Skeletal muscle tissue (tissue), 4 donors: ENCODE measurements around the gene DNAH2. TPM values are rescaled to one million over a fixed set of nuclear protein-coding genes. Genes with fewer than 3 reads are reported as not detected.
A peak's percentile ranks its signal among the peaks of the same experiment; 100 is the strongest.

Source experiments
- H3K27ac ChIP-seq: one replicate; pipeline ENCODE4 v1.7.0; 2013; ENCODE audit warnings: mild to moderate bottlenecking, low read depth, low read length, inconsistent platforms
- H3K27me3 ChIP-seq, 3 donors: one replicate each; pipeline ENCODE4 v1.7.0; 2013; ENCODE audit warnings: low read length in 3 of 3; ENCODE audit not compliant: control insufficient read depth in 3 of 3, insufficient read depth in 3 of 3
- H3K36me3 ChIP-seq, 3 donors: one replicate each; pipeline ENCODE4 v1.7.0; 2013; ENCODE audit warnings: low read length in 3 of 3; ENCODE audit not compliant: control insufficient read depth in 3 of 3, insufficient read depth in 3 of 3
- H3K4me1 ChIP-seq, 3 donors: one replicate each; pipeline ENCODE4 v1.7.0; 2013; ENCODE audit warnings: low read length in 3 of 3, mild to moderate bottlenecking in 3 of 3; ENCODE audit not compliant: control insufficient read depth in 3 of 3, insufficient read depth in 3 of 3
- H3K4me3 ChIP-seq, 3 donors: one replicate each; pipeline ENCODE4 v1.7.0; 2013; ENCODE audit warnings: low read length in 3 of 3
- H3K9ac ChIP-seq, 3 donors: one replicate each; pipeline ENCODE4 v1.7.0; 2013; ENCODE audit warnings: low read length in 3 of 3, mild to moderate bottlenecking in 3 of 3, moderate library complexity in 2 of 3, low read depth in 1 of 3
- H3K9me3 ChIP-seq, 3 donors: one replicate each; pipeline ENCODE4 v1.7.0; 2013; ENCODE audit warnings: low read length in 3 of 3; ENCODE audit not compliant: control insufficient read depth in 3 of 3
- total RNA-seq: library from RNA; depleted of rRNA; stranded (reverse); fragments of >200 nt; gene quantifications from one replicate; pipeline ENCODE4 v1.2.3, GENCODE V29; 2014
- donor health status: Osteomylitis.

Gene DNAH2
- total RNA-seq, 1 donor from 2014 or later: 0.52 TPM

DNA sequence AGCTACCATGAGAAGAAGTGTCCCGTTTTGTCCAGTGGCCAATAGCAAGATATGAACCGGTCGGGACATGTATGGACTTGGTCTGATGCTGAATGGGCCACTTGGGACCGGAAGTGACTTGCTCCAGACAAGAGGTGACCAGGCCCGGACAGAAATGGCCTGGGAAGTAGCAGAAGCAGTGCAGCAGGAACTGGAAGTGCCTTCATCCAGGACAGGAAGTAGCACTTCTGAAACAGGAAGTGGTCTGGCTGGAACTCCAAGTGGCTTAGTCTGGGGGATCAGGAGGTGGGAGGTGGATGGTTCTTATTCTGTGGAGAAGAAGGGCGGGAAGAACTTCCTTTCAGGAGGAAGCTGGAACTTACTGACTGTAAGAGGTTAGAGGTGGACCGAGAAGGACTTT is 7.2 kb upstream of the DNAH2 start:
- Histone ChIP-seq H3K4me1 (no peaks in the 10 kb centered on the region), H3K4me3 (no peak overlapping the region), H3K27me3 (peaks cover 69 to 84% (median 72%) of the 10 kb centered on the region in 3 donors), H3K27ac (no peak overlapping the region), H3K9me3 (no peaks in the 10 kb centered on the region), H3K9ac (no peak overlapping the region), H3K36me3 (no peaks in the 10 kb centered on the region)

DNA sequence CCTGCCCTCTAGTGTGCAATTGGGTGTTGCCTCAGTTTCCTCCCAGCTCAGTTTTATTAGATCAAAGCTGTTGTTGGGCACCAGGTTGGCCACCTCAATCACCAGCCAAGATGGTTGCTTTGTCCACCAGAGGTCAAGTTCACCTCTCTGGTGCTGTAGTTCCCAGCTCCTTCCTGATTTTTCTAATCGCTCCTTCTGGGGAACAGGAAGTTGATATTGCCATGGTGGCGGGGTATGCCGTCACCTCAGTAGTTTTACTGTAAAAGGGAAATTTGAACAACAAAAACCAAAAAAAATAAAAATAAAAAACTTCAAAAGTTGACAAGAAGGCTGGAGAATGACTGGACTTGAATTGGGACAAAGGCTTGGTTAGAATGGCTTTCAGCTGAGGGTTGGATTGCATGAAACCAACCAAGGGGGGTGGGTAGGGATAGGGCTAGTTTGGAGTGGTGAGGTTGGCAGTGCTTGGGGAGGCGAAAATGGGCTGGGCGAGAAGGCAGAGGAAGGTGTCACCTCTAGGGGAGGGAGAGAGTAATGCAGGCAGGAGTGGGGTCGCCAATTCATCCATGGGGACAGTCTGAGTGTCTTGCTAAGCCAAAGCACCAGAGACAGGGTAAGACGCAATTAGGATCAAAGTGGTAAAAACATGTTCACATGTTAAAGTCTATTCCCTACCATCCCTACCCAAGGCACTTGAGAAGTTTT is 6.3 kb upstream of the DNAH2 start:
- H3K36me3 ChIP-seq: no peaks in the 10 kb centered on the region
- H3K4me3 ChIP-seq: no peak overlapping the region
- H3K9ac ChIP-seq: no peak overlapping the region
- H3K4me1 ChIP-seq: no peaks in the 10 kb centered on the region
- H3K27me3 ChIP-seq: peaks cover 69 to 84% (median 72%) of the 10 kb centered on the region in 3 donors
- H3K27ac ChIP-seq: no peak overlapping the region
- H3K9me3 ChIP-seq: no peaks in the 10 kb centered on the region

DNA sequence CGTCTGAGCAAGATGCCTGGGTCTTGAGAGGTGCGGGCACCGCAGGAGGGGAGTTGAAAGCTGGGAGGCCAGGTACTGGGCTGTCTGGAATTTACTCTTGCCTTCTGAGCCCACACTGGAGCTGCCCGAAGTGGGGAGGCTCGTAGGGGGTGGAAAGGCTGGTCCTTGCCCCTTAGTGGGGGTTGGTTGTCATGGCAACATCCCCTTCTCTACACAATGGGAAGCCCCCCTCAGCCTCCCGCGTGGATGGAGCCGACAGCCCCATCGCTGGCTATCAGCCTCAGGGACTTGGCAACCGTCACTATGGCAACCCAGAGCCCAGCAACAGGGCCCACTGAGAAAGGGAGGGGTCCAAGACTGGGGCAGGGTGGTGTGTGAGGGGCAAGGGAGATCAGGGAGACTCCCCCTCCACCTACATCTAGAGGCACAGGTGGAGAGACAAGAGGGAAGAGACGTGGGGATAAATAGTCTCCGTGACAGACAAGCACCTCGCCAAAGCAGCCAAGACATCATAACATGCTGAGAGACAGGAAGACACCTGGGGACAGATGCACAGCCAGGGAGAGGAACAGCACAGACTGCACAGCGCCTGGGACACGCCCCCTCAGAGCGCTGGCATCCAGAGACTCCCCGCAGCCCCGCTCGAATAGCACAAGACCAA is 5.3 kb upstream of the DNAH2 start:
- H3K4me3 ChIP-seq: no peak overlapping the region
- peaks cover 66 to 81% (median 69%) of the 10 kb centered on the region in 3 donors for H3K27me3 ChIP-seq
- H3K27ac ChIP-seq: no peak overlapping the region
- no peak overlapping the region for H3K9ac ChIP-seq
- no peaks in the 10 kb centered on the region for H3K9me3 ChIP-seq
- H3K4me1 ChIP-seq: peaks cover 5 to 8% (median 7%) of the 10 kb centered on the region in 3 donors
- no peaks in the 10 kb centered on the region for H3K36me3 ChIP-seq

DNA sequence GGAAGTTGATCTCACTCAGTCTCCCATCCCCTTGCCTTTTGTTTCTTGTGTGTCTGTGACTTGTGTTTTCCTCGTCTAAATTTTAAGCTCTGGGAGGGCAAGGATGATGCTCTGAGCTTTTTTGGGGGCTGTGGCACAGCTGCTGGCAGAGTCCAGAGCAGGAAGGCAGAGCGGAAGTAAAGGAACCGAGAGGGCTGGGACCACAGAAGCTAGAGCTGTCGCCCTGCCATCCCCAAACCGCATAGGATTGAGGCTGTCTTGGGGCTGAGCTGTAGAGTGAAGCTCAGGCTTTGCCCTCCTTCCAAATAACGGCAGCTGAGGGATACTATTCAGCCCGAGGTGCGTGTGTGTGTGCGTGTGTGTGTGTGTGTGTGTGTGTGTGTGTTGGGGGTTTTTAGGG is 3.8 kb upstream of the DNAH2 start:
- H3K27me3 ChIP-seq: peaks cover 59 to 80% (median 61%) of the 10 kb centered on the region in 3 donors
- H3K4me1 ChIP-seq: peaks cover 7 to 11% (median 8%) of the 10 kb centered on the region in 3 donors
- H3K27ac ChIP-seq: no peak overlapping the region
- no peaks in the 10 kb centered on the region for H3K9me3 ChIP-seq
- H3K9ac ChIP-seq: no peak overlapping the region
- H3K36me3 ChIP-seq: no peaks in the 10 kb centered on the region
- H3K4me3 ChIP-seq: no peak overlapping the region

DNA sequence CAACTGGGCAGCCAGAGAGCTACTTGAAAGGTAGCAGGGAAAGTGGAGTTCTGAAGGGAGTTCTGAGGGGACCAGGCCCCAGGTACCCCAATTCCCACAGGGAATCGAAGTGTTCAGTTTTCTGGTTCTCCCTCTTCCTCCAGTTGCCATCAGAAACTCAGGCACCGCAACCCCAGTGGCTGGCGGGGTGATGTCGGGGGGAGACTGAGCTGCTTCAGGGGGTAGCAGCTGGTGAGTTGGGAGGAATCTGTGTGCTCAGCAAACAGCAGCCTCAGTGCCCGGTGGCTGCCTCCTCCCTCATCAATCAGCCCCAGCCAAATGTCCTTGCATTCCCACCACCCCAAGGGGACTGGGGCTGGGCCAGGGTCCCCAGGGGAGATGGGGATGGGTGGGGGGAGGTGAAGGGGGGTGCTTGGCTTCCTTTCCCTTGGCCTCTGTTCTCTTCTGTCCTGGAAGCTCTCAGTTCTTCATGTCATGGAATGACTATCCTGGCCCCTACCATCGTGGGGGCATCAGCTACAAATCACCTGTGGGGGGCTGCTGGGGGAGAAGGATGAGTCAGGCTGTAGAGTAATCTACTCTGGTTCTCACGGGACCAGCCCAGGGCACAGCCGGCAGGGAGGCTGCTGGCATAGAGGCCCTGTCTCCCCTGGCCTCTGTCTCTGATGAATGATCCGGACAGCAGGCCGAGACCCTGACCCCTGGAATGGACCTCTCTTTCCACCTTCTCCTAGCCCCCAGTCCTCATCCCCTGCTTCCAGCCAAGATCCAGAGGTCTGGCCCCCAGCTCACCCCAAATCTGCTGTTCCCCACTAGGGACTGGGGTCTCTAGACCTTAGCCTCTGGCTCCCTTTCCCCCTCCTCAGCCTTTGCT is 2.6 kb upstream of the DNAH2 start:
- H3K9ac ChIP-seq: no peak overlapping the region
- H3K4me1 ChIP-seq: peaks cover 7 to 11% (median 8%) of the 10 kb centered on the region in 3 donors
- H3K36me3 ChIP-seq: no peaks in the 10 kb centered on the region
- no peaks in the 10 kb centered on the region for H3K9me3 ChIP-seq
- no peak overlapping the region for H3K4me3 ChIP-seq
- H3K27ac ChIP-seq: no peak overlapping the region
- H3K27me3 ChIP-seq: peaks cover 66 to 85% (median 67%) of the 10 kb centered on the region in 3 donors

DNA sequence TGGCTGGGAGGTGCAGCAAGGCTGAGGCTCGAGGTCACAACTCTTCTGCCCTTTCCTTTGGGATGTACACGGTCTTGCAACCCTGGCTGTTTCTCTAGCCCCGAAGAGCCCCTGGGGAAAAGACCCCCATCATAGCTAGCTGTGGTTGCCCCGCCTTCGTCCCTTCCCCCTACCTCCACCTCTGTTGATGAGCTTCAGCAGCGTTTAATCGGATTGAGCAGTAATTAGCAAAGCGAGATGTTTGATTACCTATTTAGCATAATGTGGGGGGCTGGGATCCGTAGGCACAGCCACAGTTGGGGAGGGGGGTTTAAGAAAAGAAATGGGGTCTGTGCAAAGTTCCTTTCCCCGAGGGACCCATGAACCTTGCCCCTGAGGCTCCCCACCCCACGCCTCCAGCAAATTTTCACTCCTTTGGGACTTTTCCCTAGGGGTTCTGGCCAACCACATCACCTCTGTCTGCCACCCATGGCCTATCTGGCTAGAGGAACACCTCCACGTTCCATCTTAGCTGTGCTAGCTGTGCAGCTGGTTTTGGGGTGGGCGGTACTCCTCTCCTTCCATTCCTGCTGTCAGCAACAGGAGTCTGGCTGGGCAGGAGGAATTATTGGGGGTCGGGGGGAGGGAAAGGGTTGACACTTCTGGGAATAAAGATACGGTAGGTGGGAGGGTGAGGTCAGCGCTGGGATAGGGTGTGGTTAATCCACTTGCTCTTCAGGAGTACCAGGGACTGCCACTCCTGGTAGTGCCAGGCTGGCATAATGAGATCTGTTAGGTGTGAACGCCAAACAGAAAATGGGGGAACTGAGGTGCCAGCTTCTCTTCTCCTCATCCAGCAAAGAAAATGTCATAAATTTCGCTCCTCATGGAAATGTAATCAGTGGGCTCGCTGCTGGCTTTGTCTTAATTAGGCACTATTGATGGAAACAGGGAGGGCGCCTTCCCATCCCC is 1.3 kb upstream of the DNAH2 start:
- Histone ChIP-seq H3K4me3 (peak overlapping the region; percentile 38 to 63 (median 60)), H3K4me1 (peaks cover 7 to 11% (median 8%) of the 10 kb centered on the region in 3 donors), H3K27ac (no peak overlapping the region), H3K36me3 (no peaks in the 10 kb centered on the region), H3K27me3 (peaks cover 59 to 77% (median 61%) of the 10 kb centered on the region in 3 donors), H3K9ac (no peak overlapping the region), H3K9me3 (no peaks in the 10 kb centered on the region)

DNA sequence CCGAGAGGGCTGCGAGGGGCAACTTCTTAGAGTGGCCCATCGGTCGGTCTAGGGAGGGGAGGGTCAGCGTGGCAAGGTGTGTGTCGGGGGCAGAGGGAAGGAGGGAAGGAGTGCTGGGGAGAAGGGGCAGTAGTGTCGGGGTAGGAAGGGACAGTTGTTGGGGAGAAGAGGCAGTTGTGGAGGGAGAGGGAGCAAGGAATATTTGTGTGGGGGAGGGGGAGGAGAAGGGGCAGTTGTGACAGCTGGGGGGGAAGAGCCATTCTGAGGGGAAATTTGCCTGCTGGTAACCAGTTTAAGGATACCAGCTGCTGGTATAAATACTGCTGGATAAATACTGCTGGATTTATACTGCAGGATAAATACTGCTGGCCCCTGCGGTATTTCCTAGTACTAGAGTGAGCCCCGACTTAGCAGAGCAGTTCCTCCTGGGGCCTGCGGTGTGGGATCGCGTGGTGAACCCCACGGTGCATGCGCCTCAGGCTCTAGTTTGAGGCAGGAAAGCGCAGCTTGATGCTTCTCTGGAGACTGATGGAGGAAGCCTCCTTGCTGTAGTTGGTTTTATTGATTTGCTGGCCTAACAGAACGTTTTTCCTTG is 309 bp downstream of the DNAH2 start:
- Histone ChIP-seq H3K4me3 (peak overlapping the region; percentile 51 to 63 (median 60)), H3K27ac (no peak overlapping the region), H3K27me3 (peaks cover 49 to 73% (median 50%) of the 10 kb centered on the region in 3 donors), H3K4me1 (peaks cover 7 to 11% (median 8%) of the 10 kb centered on the region in 3 donors), H3K9me3 (no peaks in the 10 kb centered on the region), H3K9ac (peak overlapping the region in 1 of 3 donors; percentile 66), H3K36me3 (no peaks in the 10 kb centered on the region)

DNA sequence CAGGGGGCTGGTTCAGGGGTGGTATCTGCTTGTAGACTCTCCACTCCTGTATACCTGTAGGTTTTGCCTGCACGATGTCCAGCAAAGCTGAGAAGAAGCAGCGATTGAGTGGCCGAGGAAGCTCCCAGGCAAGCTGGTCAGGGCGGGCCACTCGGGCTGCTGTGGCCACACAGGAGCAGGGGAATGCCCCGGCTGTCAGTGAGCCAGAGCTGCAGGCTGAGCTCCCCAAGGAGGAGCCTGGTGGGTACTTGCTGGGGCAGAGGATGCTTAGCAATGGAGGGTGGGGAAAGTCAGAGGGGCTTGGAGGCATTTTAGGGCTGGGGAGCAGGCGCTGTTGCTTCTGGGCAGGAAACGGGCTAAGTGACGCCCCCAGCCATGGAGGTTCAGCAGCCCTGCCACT is 2.1 kb downstream of the DNAH2 start:
- H3K27me3 ChIP-seq: peaks cover 43 to 63% (median 48%) of the 10 kb centered on the region in 3 donors

DNA sequence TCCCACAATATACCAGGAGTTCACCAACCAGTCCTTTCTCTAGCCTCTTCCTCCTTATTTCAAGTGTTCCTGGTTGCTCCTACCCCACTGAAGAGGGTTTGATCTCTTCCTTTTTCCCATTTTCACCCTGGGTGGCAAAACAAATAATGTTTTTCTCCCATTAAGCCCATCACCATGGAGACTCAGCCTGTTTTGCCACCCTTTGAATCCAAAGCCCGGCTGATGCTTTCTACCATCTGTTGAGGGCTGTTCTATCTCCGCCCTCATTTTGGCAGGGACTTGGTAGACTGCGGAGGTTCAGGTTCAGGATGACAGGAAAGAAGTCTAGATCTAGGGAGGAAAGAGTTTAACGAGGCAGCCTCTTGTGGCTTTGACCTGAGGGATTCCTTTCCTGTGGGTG is 2.6 kb downstream of the DNAH2 start:
- Histone ChIP-seq H3K36me3 (no peaks in the 10 kb centered on the region), H3K27ac (no peak overlapping the region), H3K9ac (no peak overlapping the region), H3K27me3 (peaks cover 40 to 59% (median 47%) of the 10 kb centered on the region in 3 donors), H3K9me3 (no peaks in the 10 kb centered on the region), H3K4me1 (peaks cover 7 to 11% (median 8%) of the 10 kb centered on the region in 3 donors), H3K4me3 (no peak overlapping the region)

More for the DNA sequence above, 2.1 kb downstream of the DNAH2 start:
- Histone ChIP-seq H3K27ac (no peak overlapping the region), H3K9me3 (no peaks in the 10 kb centered on the region), H3K36me3 (no peaks in the 10 kb centered on the region), H3K4me1 (peaks cover 7 to 11% (median 8%) of the 10 kb centered on the region in 3 donors), H3K4me3 (no peak overlapping the region), H3K9ac (no peak overlapping the region)
